HepG2 (cell line): ENCODE results near the gene LRRC10B. TPM values are rescaled to one million over a fixed set of nuclear protein-coding genes. Genes with fewer than 3 reads are reported as not detected.
A peak's percentile ranks its signal among the peaks of the same experiment; 100 is the strongest.

Source experiments
- GATAD2A ChIP-seq: IDR thresholded peaks from 2 replicates; pipeline ENCODE4 v1.6.1; 2016
- HNRNPH1 ChIP-seq: fragments of 200-400 bp; formaldehyde crosslinking; optimal IDR thresholded peaks from 2 replicates; pipeline ENCODE3; 2017; ENCODE audit warnings: mild to moderate bottlenecking, low read depth, low read length
- MTF2 ChIP-seq: sonication (generic); formaldehyde crosslinking; IDR thresholded peaks from 2 replicates; pipeline ENCODE4 v1.5.0; 2020; ENCODE audit warnings: missing genetic modification reagents, borderline replicate concordance
- POLR2AphosphoS5 ChIP-seq: IDR thresholded peaks from 2 replicates; pipeline ENCODE4 v1.6.1; 2012; ENCODE audit warnings: low read depth, low read length
- PRMT3 ChIP-seq: sonication (generic); formaldehyde crosslinking; IDR thresholded peaks from 2 replicates; pipeline ENCODE4 v1.8.1; 2022; ENCODE audit warnings: low read depth, mild to moderate bottlenecking, moderate library complexity, missing genetic modification reagents, borderline replicate concordance
- RFXANK ChIP-seq: IDR thresholded peaks from 2 replicates; pipeline ENCODE4 v1.6.1; 2016
- SP4 ChIP-seq: sonication (generic); formaldehyde crosslinking; IDR thresholded peaks from 2 replicates; pipeline ENCODE4 v1.8.1; 2023; ENCODE audit warnings: mild to moderate bottlenecking, missing genetic modification reagents
- ZBTB7B ChIP-seq: sonication (generic); formaldehyde crosslinking; IDR thresholded peaks from 2 replicates; pipeline ENCODE4 v1.4.0; 2020; ENCODE audit warnings: missing genetic modification reagents
- ZFP62 ChIP-seq: sonication (generic); formaldehyde crosslinking; IDR thresholded peaks from 2 replicates; pipeline ENCODE4 v1.4.0; 2020; ENCODE audit warnings: missing genetic modification reagents
- ZMAT3 ChIP-seq: sonication (generic); formaldehyde crosslinking; conservative IDR thresholded peaks from 2 replicates; pipeline ENCODE4 v1.7.0; 2021; ENCODE audit warnings: missing genetic modification reagents
- ZNF292 ChIP-seq: sonication (generic); formaldehyde crosslinking; IDR thresholded peaks from 2 replicates; pipeline ENCODE4 v1.8.1; 2022; ENCODE audit warnings: mild to moderate bottlenecking, low read depth, missing genetic modification reagents, borderline replicate concordance
- ZNF430 ChIP-seq: sonication (generic); formaldehyde crosslinking; IDR thresholded peaks from 2 replicates; pipeline ENCODE4 v1.9.0; 2021; ENCODE audit warnings: mild to moderate bottlenecking, missing genetic modification reagents
- ZNF678 ChIP-seq: sonication (generic); formaldehyde crosslinking; IDR thresholded peaks from 2 replicates; pipeline ENCODE4 v1.4.0; 2020; ENCODE audit warnings: mild to moderate bottlenecking, missing genetic modification reagents
- ZNF75D ChIP-seq: sonication (generic); formaldehyde crosslinking; IDR thresholded peaks from 2 replicates; pipeline ENCODE4 v1.8.1; 2023; ENCODE audit warnings: missing genetic modification reagents, mild to moderate bottlenecking, borderline replicate concordance
- polyA plus RNA-seq, 8 experiments: library from polyadenylated mRNA; depleted of rRNA in 3 of 8; stranded (reverse) in 7 of 8; unstranded in 1 of 8; fragments of >200 nt; fragmentation: Illumina TruSeq in 4 of 8; extraction: Trizol in 4 of 8; gene quantifications; 2 replicates each; pipeline versions ENCODE4 v1.2.1 to v1.2.3, GENCODE V29; 2011 to 2016; ENCODE audit warnings: low read depth in 4 of 8, missing spikeins in 1 of 8, mixed read lengths in 1 of 8; ENCODE audit not compliant: insufficient read depth in 1 of 8
- total RNA-seq, 5 experiments: library from RNA; depleted of rRNA; stranded (reverse); fragments of >200 nt; fragmentation: Illumina TruSeq; extraction: Trizol; gene quantifications; 2 replicates each; pipeline ENCODE4 v1.2.3, GENCODE V29; 2016; ENCODE audit warnings: low read depth in 1 of 5
- TF ChIP-seq, protein P1 (sequence below): sonication (generic); formaldehyde crosslinking; conservative IDR thresholded peaks from 2 replicates; pipeline ENCODE4 v1.4.0; 2020; ENCODE audit warnings: mild to moderate bottlenecking, missing genetic modification reagents, moderate library complexity
- TF ChIP-seq, protein P2 (sequence below): sonication (generic); formaldehyde crosslinking; IDR thresholded peaks from 2 replicates; pipeline ENCODE4 v1.4.0; 2020; ENCODE audit warnings: missing genetic modification reagents
- TF ChIP-seq, protein P3 (sequence below): sonication (generic); formaldehyde crosslinking; IDR thresholded peaks from 2 replicates; pipeline ENCODE4 v1.5.0; 2020; ENCODE audit warnings: mild to moderate bottlenecking, missing genetic modification reagents, borderline replicate concordance
- TF ChIP-seq, protein P4 (sequence below): sonication (generic); formaldehyde crosslinking; IDR thresholded peaks from 2 replicates; pipeline ENCODE4 v1.5.0; 2020; ENCODE audit warnings: missing genetic modification reagents
- TF ChIP-seq, protein P5 (sequence below): sonication (generic); formaldehyde crosslinking; IDR thresholded peaks from 2 replicates; pipeline ENCODE4 v1.5.1; 2020; ENCODE audit warnings: mild to moderate bottlenecking, missing genetic modification reagents, borderline replicate concordance
- TF ChIP-seq, protein P6 (sequence below): sonication (generic); formaldehyde crosslinking; IDR thresholded peaks from 2 replicates; pipeline ENCODE4 v1.8.0; 2022; ENCODE audit warnings: missing genetic modification reagents, mild to moderate bottlenecking, borderline replicate concordance

Gene LRRC10B
- total and polyA plus RNA-seq, 2 of the 13 experiments (the other 11 are each of a cell fraction or from before 2014, with no cell fraction given) = not detected

DNA sequence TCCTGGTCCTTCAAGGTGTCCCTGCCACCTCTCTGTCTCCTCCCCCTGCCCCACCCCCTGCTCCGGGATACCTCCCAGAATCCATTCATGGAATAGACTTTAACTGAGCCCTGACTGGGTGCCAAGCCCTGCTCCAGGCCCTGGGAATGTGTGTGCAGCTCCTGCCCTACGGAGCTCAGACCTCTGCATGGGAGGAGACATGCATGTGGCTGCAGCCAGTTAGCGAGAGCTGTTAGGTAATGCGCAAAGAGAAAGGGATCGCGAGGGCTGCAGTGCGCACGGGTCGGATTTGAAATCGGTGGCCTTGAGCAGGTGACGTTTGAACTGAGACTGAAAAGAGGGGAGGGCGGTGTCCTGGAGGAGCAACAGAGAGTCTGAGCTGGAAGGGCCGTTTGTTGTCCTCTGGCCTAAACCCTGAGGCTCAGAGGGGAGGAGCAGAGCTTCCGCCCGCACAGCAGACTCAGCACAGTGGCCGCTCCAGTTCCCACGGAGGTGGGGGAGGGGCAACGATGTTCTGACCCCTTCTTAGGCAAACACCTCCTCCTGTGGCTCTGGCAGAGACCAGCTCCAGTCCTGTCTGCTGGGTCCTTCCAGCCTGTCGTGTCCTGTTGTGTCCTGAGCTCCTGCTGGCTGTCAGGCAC lies 19.8 kb upstream of the LRRC10B start (continued):
- TF ChIP-seq, protein P1, sequence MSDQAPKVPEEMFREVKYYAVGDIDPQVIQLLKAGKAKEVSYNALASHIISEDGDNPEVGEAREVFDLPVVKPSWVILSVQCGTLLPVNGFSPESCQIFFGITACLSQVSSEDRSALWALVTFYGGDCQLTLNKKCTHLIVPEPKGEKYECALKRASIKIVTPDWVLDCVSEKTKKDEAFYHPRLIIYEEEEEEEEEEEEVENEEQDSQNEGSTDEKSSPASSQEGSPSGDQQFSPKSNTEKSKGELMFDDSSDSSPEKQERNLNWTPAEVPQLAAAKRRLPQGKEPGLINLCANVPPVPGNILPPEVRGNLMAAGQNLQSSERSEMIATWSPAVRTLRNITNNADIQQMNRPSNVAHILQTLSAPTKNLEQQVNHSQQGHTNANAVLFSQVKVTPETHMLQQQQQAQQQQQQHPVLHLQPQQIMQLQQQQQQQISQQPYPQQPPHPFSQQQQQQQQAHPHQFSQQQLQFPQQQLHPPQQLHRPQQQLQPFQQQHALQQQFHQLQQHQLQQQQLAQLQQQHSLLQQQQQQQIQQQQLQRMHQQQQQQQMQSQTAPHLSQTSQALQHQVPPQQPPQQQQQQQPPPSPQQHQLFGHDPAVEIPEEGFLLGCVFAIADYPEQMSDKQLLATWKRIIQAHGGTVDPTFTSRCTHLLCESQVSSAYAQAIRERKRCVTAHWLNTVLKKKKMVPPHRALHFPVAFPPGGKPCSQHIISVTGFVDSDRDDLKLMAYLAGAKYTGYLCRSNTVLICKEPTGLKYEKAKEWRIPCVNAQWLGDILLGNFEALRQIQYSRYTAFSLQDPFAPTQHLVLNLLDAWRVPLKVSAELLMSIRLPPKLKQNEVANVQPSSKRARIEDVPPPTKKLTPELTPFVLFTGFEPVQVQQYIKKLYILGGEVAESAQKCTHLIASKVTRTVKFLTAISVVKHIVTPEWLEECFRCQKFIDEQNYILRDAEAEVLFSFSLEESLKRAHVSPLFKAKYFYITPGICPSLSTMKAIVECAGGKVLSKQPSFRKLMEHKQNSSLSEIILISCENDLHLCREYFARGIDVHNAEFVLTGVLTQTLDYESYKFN (CRISPR knock-in tag) = peak; percentile 73
- TF ChIP-seq ZNF430 (peak; percentile 57; the same call in 1 of the 2 replicates), SP4 (CRISPR knock-in tag) (peak; percentile 54), ZNF678 (CRISPR knock-in tag) (0 out of 2 replicates have a peak, but pooled peaks have one; percentile 72), MTF2 (CRISPR knock-in tag) (0 out of 2 replicates have a peak, but pooled peaks have one; percentile 29), ZBTB7B (CRISPR knock-in tag) (no peak), ZNF75D (CRISPR knock-in tag) (no peak), RFXANK (no peak), HNRNPH1 (no peak), GATAD2A (peak; percentile 73), ZFP62 (CRISPR knock-in tag) (no peak), POLR2AphosphoS5 (no peak), ZMAT3 (CRISPR knock-in tag) (0 out of 2 replicates have a peak, but pooled peaks have one; percentile 69), ZNF292 (CRISPR knock-in tag) (peak; percentile 70), PRMT3 (CRISPR knock-in tag) (no peak)
- TF ChIP-seq, protein P2, sequence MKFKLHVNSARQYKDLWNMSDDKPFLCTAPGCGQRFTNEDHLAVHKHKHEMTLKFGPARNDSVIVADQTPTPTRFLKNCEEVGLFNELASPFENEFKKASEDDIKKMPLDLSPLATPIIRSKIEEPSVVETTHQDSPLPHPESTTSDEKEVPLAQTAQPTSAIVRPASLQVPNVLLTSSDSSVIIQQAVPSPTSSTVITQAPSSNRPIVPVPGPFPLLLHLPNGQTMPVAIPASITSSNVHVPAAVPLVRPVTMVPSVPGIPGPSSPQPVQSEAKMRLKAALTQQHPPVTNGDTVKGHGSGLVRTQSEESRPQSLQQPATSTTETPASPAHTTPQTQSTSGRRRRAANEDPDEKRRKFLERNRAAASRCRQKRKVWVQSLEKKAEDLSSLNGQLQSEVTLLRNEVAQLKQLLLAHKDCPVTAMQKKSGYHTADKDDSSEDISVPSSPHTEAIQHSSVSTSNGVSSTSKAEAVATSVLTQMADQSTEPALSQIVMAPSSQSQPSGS (CRISPR knock-in tag) = no peak
- TF ChIP-seq, protein P3, sequence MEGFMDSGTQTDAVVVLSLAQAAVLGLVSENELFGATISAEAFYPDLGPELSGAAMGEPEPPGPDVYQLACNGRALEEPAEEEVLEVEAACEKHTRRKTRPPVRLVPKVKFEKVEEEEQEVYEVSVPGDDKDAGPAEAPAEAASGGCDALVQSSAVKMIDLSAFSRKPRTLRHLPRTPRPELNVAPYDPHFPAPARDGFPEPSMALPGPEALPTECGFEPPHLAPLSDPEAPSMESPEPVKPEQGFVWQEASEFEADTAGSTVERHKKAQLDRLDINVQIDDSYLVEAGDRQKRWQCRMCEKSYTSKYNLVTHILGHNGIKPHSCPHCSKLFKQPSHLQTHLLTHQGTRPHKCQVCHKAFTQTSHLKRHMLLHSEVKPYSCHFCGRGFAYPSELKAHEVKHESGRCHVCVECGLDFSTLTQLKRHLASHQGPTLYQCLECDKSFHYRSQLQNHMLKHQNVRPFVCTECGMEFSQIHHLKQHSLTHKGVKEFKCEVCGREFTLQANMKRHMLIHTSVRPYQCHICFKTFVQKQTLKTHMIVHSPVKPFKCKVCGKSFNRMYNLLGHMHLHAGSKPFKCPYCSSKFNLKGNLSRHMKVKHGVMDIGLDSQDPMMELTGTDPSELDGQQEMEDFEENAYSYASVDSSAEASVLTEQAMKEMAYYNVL (CRISPR knock-in tag) = no peak
- TF ChIP-seq, protein P4, sequence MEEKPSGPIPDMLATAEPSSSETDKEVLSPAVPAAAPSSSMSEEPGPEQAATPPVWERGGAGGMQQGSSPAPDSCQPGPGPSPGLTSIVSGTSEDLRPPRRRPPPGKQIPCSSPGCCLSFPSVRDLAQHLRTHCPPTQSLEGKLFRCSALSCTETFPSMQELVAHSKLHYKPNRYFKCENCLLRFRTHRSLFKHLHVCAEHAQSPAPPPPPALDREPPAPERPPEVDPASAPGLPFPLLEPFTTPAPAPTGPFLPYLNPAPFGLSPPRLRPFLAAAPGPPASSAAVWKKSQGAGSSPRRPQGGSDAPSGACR (CRISPR knock-in tag) = no peak
- TF ChIP-seq, protein P5, sequence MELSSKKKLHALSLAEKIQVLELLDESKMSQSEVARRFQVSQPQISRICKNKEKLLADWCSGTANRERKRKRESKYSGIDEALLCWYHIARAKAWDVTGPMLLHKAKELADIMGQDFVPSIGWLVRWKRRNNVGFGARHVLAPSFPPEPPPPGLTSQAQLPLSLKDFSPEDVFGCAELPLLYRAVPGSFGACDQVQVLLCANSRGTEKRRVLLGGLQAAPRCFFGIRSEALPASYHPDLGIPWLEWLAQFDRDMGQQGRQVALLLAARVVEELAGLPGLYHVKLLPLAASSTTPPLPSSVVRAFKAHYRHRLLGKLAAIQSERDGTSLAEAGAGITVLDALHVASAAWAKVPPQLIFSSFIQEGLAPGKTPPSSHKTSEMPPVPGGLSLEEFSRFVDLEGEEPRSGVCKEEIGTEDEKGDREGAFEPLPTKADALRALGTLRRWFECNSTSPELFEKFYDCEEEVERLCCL (CRISPR knock-in tag) = no peak
- TF ChIP-seq, protein P6, sequence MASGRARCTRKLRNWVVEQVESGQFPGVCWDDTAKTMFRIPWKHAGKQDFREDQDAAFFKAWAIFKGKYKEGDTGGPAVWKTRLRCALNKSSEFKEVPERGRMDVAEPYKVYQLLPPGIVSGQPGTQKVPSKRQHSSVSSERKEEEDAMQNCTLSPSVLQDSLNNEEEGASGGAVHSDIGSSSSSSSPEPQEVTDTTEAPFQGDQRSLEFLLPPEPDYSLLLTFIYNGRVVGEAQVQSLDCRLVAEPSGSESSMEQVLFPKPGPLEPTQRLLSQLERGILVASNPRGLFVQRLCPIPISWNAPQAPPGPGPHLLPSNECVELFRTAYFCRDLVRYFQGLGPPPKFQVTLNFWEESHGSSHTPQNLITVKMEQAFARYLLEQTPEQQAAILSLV (CRISPR knock-in tag) = 0 out of 2 replicates have a peak, but pooled peaks have one; percentile 56
